ENCODE data around the gene PRIMA1. TPM values are rescaled to one million over a fixed set of nuclear protein-coding genes. Genes with fewer than 3 reads are reported as not detected.

Gene PRIMA1
- total and polyA plus RNA-seq, 2 experiments from 2014 or later = 0.53 to 5.7 TPM

DNA sequence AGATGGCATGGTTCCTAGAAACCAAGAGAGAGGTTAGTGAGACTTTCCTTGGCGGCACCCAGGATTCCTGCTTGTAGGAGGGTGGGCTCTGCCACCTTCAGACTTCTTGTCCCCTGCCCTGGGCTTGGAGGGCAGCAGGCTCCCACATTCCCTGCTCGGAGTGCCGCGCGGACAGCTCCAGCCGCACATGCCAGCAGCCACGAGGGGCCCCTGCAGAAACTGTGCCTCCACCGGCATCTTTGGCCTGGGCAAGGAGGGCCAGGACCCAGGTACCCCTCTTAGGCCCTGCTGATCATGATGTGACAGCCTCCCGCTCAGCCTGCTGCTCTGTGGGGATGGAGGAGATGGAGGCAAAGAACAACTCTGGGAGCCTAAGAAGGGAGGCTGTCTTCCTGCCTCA, 62.3 kb downstream of the PRIMA1 start:
- Histone ChIP-seq H3K27ac (no peak overlapping the region), H3K4me1 (ENCODE audit: low read depth) (no peaks in the 10 kb centered on the region), H3K36me3 (no peaks in the 10 kb centered on the region), H3K9me3 (ENCODE audit: low read depth) (no peaks in the 10 kb centered on the region), H3K27me3 (no peaks in the 10 kb centered on the region), H3K4me3 (no peak overlapping the region)
- TF ChIP-seq CTCF (IDR thresholded peaks at IDR 0.05; ENCODE audit: low read depth, low read length) = no peak
- no peak for DNase-seq (ENCODE audit: low read depth in 1 of 2, low spot score in 1 of 2)

DNA sequence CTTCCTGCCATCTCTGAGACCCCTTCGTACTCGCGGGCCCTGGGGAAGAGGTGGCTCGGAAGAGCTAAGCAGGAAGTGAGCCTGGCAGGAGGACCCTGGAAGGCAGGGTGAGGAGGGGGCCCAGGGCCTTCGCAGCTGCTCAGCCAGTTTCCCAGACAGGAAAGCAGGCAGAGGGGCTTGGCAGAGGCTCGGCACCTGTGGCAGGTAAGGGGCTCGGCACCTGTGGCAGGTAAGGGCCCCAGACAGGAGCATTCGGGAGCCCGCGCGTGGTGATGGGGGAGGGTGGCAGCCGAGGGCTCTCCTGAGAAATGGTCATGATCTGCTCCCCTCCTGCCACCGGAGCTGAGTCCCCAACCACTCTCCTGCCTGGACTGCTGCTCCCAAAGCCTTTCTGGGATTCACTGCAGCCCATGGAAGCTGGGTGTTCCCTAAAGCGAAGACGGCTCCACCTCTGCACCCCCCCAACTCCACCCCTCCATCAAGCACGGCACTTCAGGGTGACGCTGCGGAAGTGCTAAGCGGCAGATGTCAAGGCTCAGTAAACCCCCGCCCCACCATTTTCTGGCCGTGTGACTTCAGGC, 63.2 kb downstream of the PRIMA1 start:
- TF ChIP-seq CTCF (IDR thresholded peaks at IDR 0.05; ENCODE audit: low read depth, low read length) = no peak
- H3K27ac ChIP-seq = no peak overlapping the region
- H3K4me3 ChIP-seq = no peak overlapping the region
- H3K36me3 ChIP-seq = no peaks in the 10 kb centered on the region
- DNase-seq (ENCODE audit: low read depth in 1 of 2, low spot score in 1 of 2) = no peak
- H3K27me3 ChIP-seq = no peaks in the 10 kb centered on the region
- H3K4me1 ChIP-seq (ENCODE audit: low read depth) = no peaks in the 10 kb centered on the region
- no peaks in the 10 kb centered on the region for H3K9me3 ChIP-seq (ENCODE audit: low read depth)

DNA sequence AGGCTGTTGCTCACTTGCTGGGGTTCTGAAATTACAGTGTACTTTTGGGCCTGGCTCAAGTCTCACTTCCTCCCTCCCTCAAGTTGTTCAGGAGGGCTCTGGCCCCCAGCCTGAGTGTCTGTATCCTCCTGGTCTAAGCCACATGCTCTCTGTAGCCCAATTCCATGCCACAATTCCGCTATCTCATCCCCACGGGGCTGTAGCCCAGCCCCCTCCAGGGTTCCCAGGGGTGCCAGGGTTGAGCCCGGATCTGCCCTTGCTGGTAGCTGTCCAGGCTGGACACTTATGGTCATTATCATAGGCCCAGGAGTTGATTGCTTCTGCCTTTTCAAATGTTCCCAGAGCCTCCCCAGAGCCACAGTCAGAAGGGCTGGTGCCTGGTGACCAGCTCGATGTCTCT, 65.3 kb downstream of the PRIMA1 start:
- Histone ChIP-seq H3K4me1 (ENCODE audit: low read depth) (no peaks in the 10 kb centered on the region), H3K4me3 (no peak overlapping the region), H3K9me3 (ENCODE audit: low read depth) (no peaks in the 10 kb centered on the region), H3K27ac (no peak overlapping the region), H3K36me3 (no peaks in the 10 kb centered on the region), H3K27me3 (no peaks in the 10 kb centered on the region)
- no peak for TF ChIP-seq CTCF (IDR thresholded peaks at IDR 0.05; ENCODE audit: low read depth, low read length)
- no peak for DNase-seq (ENCODE audit: low read depth in 1 of 2, low spot score in 1 of 2)

DNA sequence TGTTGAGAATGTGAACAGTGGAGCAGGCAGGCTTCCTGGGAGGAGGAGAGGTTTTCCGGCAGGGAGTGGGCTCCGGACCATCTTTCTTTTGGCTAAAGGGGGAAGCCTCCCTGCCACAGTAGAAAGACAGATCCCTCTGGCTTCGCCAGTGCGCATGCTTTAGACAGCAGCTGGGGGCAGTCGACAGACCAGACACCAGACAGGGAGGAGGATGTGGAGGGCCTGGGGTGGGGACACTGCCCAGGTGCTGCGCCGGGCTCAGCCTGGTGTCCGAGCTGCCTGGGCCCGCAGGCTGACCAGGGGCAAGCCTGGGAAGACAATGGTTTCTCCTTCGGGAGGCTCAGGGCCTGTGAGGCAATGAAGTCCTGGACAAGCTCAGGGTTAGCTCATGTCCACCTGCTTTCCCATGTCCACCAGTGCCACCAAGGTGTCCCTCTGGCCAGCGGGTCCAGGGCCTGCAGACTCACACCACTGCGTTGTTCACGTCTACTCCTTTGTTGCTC, 67.3 kb downstream of the PRIMA1 start:
- no peak overlapping the region for H3K4me3 ChIP-seq
- no peak for TF ChIP-seq CTCF (IDR thresholded peaks at IDR 0.05; ENCODE audit: low read depth, low read length)
- no peaks in the 10 kb centered on the region for H3K4me1 ChIP-seq (ENCODE audit: low read depth)
- no peaks in the 10 kb centered on the region for H3K9me3 ChIP-seq (ENCODE audit: low read depth)
- H3K27ac ChIP-seq = no peak overlapping the region
- H3K36me3 ChIP-seq = no peaks in the 10 kb centered on the region
- DNase-seq (ENCODE audit: low read depth in 1 of 2, low spot score in 1 of 2) = no peak
- H3K27me3 ChIP-seq = no peaks in the 10 kb centered on the region

DNA sequence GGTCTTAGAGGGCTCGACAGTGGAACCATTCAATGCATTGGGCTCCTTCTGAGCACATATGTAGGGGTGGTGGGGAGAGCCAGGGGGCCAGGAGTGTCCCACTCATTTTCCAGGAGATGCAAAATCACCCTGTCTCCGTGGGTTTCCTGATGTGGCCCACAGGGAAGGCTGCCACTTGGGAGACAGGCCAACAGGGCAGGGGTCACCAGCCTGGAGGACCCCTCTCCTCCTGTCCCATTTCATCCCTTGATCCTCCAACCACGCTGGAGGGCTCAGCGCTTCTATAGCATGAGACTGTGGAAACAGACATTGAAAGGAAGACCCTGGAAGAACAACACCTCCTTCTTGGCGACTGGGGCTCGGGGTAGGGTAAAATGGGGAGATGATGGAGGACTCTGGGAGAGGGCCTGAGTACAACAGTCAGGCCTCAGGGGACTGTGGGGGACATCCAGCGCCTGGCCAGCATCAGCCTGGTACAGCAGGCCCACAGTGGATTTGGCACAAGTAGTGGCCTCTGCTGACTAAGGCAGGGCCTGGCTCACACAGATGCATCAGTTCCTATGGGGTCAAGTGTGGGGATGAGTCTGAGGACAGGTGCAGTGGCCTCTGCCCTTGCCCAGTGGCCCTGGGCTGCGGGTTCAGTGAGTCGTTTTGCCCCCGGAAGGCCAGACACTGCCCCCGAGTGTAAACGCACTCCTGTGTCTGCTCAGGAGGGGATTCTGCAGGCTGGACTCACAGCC, 68.0 kb downstream of the PRIMA1 start:
- DNase-seq (ENCODE audit: low read depth in 1 of 2, low spot score in 1 of 2) = no peak
- Histone ChIP-seq H3K4me3 (no peak overlapping the region), H3K4me1 (ENCODE audit: low read depth) (no peaks in the 10 kb centered on the region), H3K27ac (no peak overlapping the region), H3K9me3 (ENCODE audit: low read depth) (no peaks in the 10 kb centered on the region), H3K36me3 (no peaks in the 10 kb centered on the region), H3K27me3 (no peaks in the 10 kb centered on the region)
- TF ChIP-seq CTCF (IDR thresholded peaks at IDR 0.05; ENCODE audit: low read depth, low read length) = no peak
